SK-N-SH (cell line): ENCODE measurements around the gene ACAP3. TPM values are rescaled to one million over a fixed set of nuclear protein-coding genes. Genes with fewer than 3 reads are reported as not detected.
A peak's percentile ranks its signal among the peaks of the same experiment; 100 is the strongest.

Experiments
- CTCF ChIA-PET: fragments of 300-600, 350-600 bp; formaldehyde crosslinking; extraction: SDS; loops from one replicate; lab custom pipeline; 2021; lab: Yijun Ruan, JAX
- POLR2A ChIA-PET: fragments of 350-600 bp; sonication (Branson Sonifier 250); formaldehyde crosslinking; extraction: SDS; loops from one replicate; lab custom pipeline; 2020; ENCODE audit warnings: antibody characterized with exemption, inconsistent platforms; lab: Yijun Ruan, JAX
- DNase-seq: peaks from one replicate; pipeline ENCODE4 v3.0.0; 2012
- H2AFZ ChIP-seq: fragments of 200-600 bp; sonication (generic); 2 replicates; pipeline ENCODE4 v1.8.1; 2016; ENCODE audit warnings: antibody characterized with exemption, mild to moderate bottlenecking, low read depth
- H3F3A ChIP-seq: fragments of 200-600 bp; sonication (generic); replicated peaks from 2 replicates; pipeline ENCODE3; 2016; ENCODE audit warnings: antibody characterized with exemption, mild to moderate bottlenecking; ENCODE audit not compliant: insufficient read depth
- H3K27ac ChIP-seq, 2 experiments: fragments of 200-500 bp in 1 of 2; fragments of 200-600 bp in 1 of 2; sonication (Bioruptor generic) in 1 of 2; sonication (generic), shearing (Covaris generic) in 1 of 2; 2 replicates each; pipeline versions ENCODE4 v1.5.1 to v1.6.1; 2014 to 2016; ENCODE audit warnings: low read depth in 2 of 2, inconsistent platforms in 1 of 2, low read length in 1 of 2, mild to moderate bottlenecking in 1 of 2, mixed read lengths in 1 of 2
- H3K27me3 ChIP-seq: fragments of 200-600 bp; sonication (generic), shearing (Covaris generic); 2 replicates; pipeline ENCODE4 v1.6.1; 2016; ENCODE audit warnings: mixed run types; ENCODE audit not compliant: insufficient read depth
- H3K36me3 ChIP-seq, 2 experiments: fragments of 200-500 bp in 1 of 2; fragments of 200-600 bp in 1 of 2; sonication (Bioruptor generic) in 1 of 2; sonication (generic) in 1 of 2; replicated peaks in 1 of 2; 2 replicates each; pipeline versions ENCODE3 to v1.5.1; 2014 to 2016; ENCODE audit warnings: low read length in 1 of 2, mild to moderate bottlenecking in 1 of 2; ENCODE audit not compliant: insufficient read depth in 2 of 2, control insufficient read depth in 1 of 2
- H3K4me1 ChIP-seq, 2 experiments: fragments of 200-500 bp in 1 of 2; fragments of 200-600 bp in 1 of 2; sonication (Bioruptor generic) in 1 of 2; sonication (generic), shearing (Covaris generic) in 1 of 2; 2 replicates each; pipeline versions ENCODE4 v1.5.1 to v1.6.1; 2014 to 2016; ENCODE audit warnings: low read depth in 1 of 2, low read length in 1 of 2, mixed run types in 1 of 2; ENCODE audit not compliant: insufficient read depth in 2 of 2, control insufficient read depth in 1 of 2
- H3K4me2 ChIP-seq: fragments of 200-600 bp; sonication (generic), shearing (Covaris generic); 2 replicates; pipeline ENCODE4 v1.6.1; 2017; ENCODE audit warnings: mixed run types
- H3K4me3 ChIP-seq, 2 experiments: fragments of 200-500 bp in 1 of 2; fragments of 200-600 bp in 1 of 2; sonication (Bioruptor generic) in 1 of 2; sonication (generic), shearing (Covaris generic) in 1 of 2; 2 replicates each; pipeline versions ENCODE4 v1.5.1 to v1.8.1; 2014 to 2016; ENCODE audit warnings: low read depth in 2 of 2, inconsistent platforms in 1 of 2, low read length in 1 of 2, mild to moderate bottlenecking in 1 of 2, mixed read lengths in 1 of 2, moderate library complexity in 1 of 2
- H3K79me2 ChIP-seq: fragments of 200-600 bp; sonication (generic); 2 replicates; pipeline ENCODE4 v1.8.1; 2017; ENCODE audit warnings: mild to moderate bottlenecking; ENCODE audit not compliant: insufficient read depth
- H3K9ac ChIP-seq: fragments of 200-600 bp; sonication (generic); 2 replicates; pipeline ENCODE4 v1.6.1; 2017; ENCODE audit warnings: mixed run types
- H3K9me2 ChIP-seq: fragments of 200-600 bp; sonication (generic); 2 replicates; pipeline ENCODE4 v1.6.1; 2017; ENCODE audit warnings: mixed run types
- H3K9me3 ChIP-seq: fragments of 200-600 bp; sonication (generic); 2 replicates; pipeline ENCODE4 v1.6.1; 2017; ENCODE audit warnings: mixed run types, mild to moderate bottlenecking, moderate library complexity
- H4K20me1 ChIP-seq: fragments of 200-600 bp; sonication (generic); 2 replicates; pipeline ENCODE4 v1.6.1; 2017; ENCODE audit warnings: mild to moderate bottlenecking, mixed run types; ENCODE audit not compliant: insufficient read depth
- CTCF ChIP-seq: fragments of 200-600 bp; sonication (generic); IDR thresholded peaks from 2 replicates; pipeline ENCODE4 v1.6.1; 2017; ENCODE audit warnings: antibody characterized with exemption, mild to moderate bottlenecking, moderate library complexity
- EP300 ChIP-seq, 2 experiments: IDR thresholded peaks; 2 replicates each; pipeline versions ENCODE4 v1.4.0 to v1.6.1; 2012; ENCODE audit warnings: borderline replicate concordance in 1 of 2, low read depth in 1 of 2, low read length in 1 of 2
- FOSL2 ChIP-seq: IDR thresholded peaks from 2 replicates; pipeline ENCODE4 v1.4.0; 2012; ENCODE audit warnings: low read depth, mild to moderate bottlenecking, moderate library complexity, borderline replicate concordance
- FOXJ3 ChIP-seq: sonication (generic); formaldehyde crosslinking; IDR thresholded peaks from 2 replicates; pipeline ENCODE4 v1.5.1; 2020; ENCODE audit warnings: mild to moderate bottlenecking, missing genetic modification reagents
- FOXM1 ChIP-seq: IDR thresholded peaks from 2 replicates; pipeline ENCODE4 v1.4.0; 2012; ENCODE audit warnings: low read depth, mild to moderate bottlenecking
- MAX ChIP-seq: IDR thresholded peaks from 2 replicates; pipeline ENCODE4 v1.4.0; 2012; ENCODE audit warnings: low read depth
- MEF2A ChIP-seq: IDR thresholded peaks from 2 replicates; pipeline ENCODE4 v1.4.0; 2012; ENCODE audit warnings: low read depth, borderline replicate concordance
- NRF1 ChIP-seq: IDR thresholded peaks from 2 replicates; pipeline ENCODE4 v1.6.1; 2012; ENCODE audit warnings: low read depth, mild to moderate bottlenecking, low read length
- RFX5 ChIP-seq: IDR thresholded peaks from 2 replicates; pipeline ENCODE4 v1.6.1; 2012; ENCODE audit warnings: mild to moderate bottlenecking, improper control_type of control experiment, low read length
- RXRA ChIP-seq: IDR thresholded peaks from 2 replicates; pipeline ENCODE4 v1.4.0; 2012; ENCODE audit warnings: low read depth, mild to moderate bottlenecking, borderline replicate concordance
- TAF1 ChIP-seq: IDR thresholded peaks from 2 replicates; pipeline ENCODE4 v1.6.1; 2012; ENCODE audit warnings: low read depth, mild to moderate bottlenecking, low read length, moderate library complexity, borderline replicate concordance
- YY1 ChIP-seq: IDR thresholded peaks from 2 replicates; pipeline ENCODE4 v1.4.0; 2012; ENCODE audit warnings: low read depth, mild to moderate bottlenecking
- WGBS: methylation state at CpG from one replicate; pipeline ENCODE4 v1.1.6; 2017; ENCODE audit warnings: low lambda C conversion rate; 5-methylcytosine and 5-hydroxymethylcytosine counted together
- polyA plus RNA-seq, 3 experiments: library from polyadenylated mRNA; depleted of rRNA; stranded (reverse); fragments of >200 nt; gene quantifications; 2 replicates each; pipeline ENCODE4 v1.2.3, GENCODE V29; 2012
- TF ChIP-seq, protein P1 (sequence below): fragments of 150-350 bp; IDR thresholded peaks from 2 replicates; pipeline ENCODE4 v1.6.1; 2017; ENCODE audit warnings: antibody characterized with exemption, low read length, low read depth, borderline replicate concordance
- TF ChIP-seq, protein P2 (sequence below): IDR thresholded peaks from 2 replicates; pipeline ENCODE4 v1.4.0; 2012; ENCODE audit warnings: low read depth, borderline replicate concordance
- TF ChIP-seq, protein P3 (sequence below): IDR thresholded peaks from 2 replicates; pipeline ENCODE4 v1.4.0; 2012; ENCODE audit warnings: low read depth, borderline replicate concordance
- TF ChIP-seq, protein P4 (sequence below): IDR thresholded peaks from 2 replicates; pipeline ENCODE4; 2012

ACAP3 gene
- polyA plus RNA-seq, 1 of the 3 experiments (the other 2 are of a cell fraction), result 51.7 TPM

- ChIA-PET POLR2A (no interaction called here), CTCF (interaction anchor here (1.0 to 1.5 kb wide), 5 partner anchors 8 to 252 kb away, joined by 3 to 4 read pairs (median 3); no protein-coding TSS in a partner anchor)
- Histone ChIP-seq H3K4me2 (no peak overlapping the region), H3K4me3 (no peak overlapping the region), H3K9ac (no peak overlapping the region), H3F3A (no peaks in the 10 kb centered on the region), H3K9me3 (no peaks in the 10 kb centered on the region), H3K9me2 (no peaks in the 10 kb centered on the region), H3K79me2 (no peaks in the 10 kb centered on the region), H3K36me3 (no peaks in the 10 kb centered on the region), H3K27ac (no peak overlapping the region), H2AFZ (no peak overlapping the region), H4K20me1 (no peaks in the 10 kb centered on the region), H3K27me3 (no peaks in the 10 kb centered on the region), H3K4me1 (peaks cover 0 to 9% of the 10 kb centered on the region in 2 experiments; a peak in 1 of 4 replicates)
- no peak for TF ChIP-seq FOXJ3 (CRISPR knock-in tag)
- no peak for TF ChIP-seq YY1
- TF ChIP-seq TAF1, result no peak
- TF ChIP-seq MAX, result no peak
- TF ChIP-seq MEF2A, result no peak
- TF ChIP-seq NRF1, result no peak
- no peak for TF ChIP-seq RFX5
- TF ChIP-seq, protein P1, sequence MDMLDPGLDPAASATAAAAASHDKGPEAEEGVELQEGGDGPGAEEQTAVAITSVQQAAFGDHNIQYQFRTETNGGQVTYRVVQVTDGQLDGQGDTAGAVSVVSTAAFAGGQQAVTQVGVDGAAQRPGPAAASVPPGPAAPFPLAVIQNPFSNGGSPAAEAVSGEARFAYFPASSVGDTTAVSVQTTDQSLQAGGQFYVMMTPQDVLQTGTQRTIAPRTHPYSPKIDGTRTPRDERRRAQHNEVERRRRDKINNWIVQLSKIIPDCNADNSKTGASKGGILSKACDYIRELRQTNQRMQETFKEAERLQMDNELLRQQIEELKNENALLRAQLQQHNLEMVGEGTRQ, result no peak
- TF ChIP-seq, protein P2, sequence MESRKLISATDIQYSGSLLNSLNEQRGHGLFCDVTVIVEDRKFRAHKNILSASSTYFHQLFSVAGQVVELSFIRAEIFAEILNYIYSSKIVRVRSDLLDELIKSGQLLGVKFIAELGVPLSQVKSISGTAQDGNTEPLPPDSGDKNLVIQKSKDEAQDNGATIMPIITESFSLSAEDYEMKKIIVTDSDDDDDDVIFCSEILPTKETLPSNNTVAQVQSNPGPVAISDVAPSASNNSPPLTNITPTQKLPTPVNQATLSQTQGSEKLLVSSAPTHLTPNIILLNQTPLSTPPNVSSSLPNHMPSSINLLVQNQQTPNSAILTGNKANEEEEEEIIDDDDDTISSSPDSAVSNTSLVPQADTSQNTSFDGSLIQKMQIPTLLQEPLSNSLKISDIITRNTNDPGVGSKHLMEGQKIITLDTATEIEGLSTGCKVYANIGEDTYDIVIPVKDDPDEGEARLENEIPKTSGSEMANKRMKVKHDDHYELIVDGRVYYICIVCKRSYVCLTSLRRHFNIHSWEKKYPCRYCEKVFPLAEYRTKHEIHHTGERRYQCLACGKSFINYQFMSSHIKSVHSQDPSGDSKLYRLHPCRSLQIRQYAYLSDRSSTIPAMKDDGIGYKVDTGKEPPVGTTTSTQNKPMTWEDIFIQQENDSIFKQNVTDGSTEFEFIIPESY, result no peak
- no peak for TF ChIP-seq RXRA
- no peak for TF ChIP-seq FOSL2
- TF ChIP-seq, protein P3, sequence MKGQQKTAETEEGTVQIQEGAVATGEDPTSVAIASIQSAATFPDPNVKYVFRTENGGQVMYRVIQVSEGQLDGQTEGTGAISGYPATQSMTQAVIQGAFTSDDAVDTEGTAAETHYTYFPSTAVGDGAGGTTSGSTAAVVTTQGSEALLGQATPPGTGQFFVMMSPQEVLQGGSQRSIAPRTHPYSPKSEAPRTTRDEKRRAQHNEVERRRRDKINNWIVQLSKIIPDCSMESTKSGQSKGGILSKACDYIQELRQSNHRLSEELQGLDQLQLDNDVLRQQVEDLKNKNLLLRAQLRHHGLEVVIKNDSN, result no peak
- TF ChIP-seq, protein P4, sequence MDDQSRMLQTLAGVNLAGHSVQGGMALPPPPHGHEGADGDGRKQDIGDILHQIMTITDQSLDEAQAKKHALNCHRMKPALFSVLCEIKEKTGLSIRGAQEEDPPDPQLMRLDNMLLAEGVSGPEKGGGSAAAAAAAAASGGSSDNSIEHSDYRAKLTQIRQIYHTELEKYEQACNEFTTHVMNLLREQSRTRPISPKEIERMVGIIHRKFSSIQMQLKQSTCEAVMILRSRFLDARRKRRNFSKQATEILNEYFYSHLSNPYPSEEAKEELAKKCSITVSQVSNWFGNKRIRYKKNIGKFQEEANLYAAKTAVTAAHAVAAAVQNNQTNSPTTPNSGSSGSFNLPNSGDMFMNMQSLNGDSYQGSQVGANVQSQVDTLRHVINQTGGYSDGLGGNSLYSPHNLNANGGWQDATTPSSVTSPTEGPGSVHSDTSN, result no peak
- no peak for TF ChIP-seq EP300 (IDR thresholded peaks at IDR 0.05; ENCODE audit: borderline replicate concordance in 1 of 2, low read depth in 1 of 2, low read length in 1 of 2)
- no peak for TF ChIP-seq FOXM1
- no peak for TF ChIP-seq CTCF
- DNase-seq, result peak; percentile 87
- 26% methylated on average over 7 of the region's 9 CpGs for WGBS
Measured at GRCh38 chr1:1283821-1284220, 23.9 kb downstream of the ACAP3 start.
